Germinal center (tissue), 1 donor: ENCODE results near the gene HDGFL3.
A peak's percentile ranks its signal among the peaks of the same experiment; 100 is the strongest.

Experiments
- DNase-seq: peaks from one replicate; pipeline ENCODE4 v3.0.0; 2012; ENCODE audit warnings: mixed read lengths, low spot score

The HDGFL3 gene

DNA sequence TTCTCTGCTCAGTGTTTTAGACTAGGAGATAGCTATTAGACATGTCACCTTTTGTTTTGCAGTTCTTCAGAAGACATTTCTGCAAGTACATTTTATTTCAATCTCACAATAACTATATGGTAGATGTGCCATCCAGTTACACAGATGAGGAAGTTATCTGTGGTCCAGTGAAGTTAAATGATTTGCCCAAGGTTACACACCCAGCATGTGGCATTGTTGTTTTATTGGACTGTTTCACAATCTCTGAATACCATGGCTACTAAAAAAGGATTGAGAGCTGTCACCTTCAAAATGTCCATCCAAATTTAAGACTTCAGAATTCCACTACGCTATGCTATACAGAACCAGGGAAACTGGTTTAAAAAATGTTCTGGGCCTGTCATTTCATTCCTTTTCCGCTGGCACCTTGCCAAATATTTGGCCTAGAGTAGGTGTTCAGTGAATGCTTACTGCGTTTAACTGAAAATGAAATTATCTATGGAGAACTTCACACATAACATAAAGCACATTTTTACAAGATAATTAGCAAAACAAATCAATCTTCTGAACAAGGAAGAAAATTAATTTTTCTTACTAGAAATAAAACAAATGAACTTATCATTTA, 80.0 kb downstream of the HDGFL3 start:
- no peak for DNase-seq

DNA sequence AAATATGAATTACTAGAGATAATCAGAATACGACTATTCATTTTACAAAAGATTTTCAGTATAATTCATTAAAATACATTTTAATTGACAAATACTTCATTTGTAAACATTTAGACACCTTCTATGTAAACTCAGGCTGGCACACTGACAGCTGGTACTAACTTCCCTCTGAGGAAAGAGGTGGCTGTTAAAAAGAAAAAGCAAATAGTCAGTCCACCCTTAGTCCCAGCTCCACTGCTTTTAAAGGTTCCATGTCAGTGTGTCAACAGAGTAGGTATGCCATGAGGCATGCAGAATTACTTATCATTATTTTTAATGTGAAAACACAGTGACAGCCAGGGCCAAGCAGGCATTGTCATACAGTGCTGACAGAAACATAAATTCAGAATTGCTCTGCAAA, 84.1 kb downstream of the HDGFL3 start:
- DNase-seq = no peak

DNA sequence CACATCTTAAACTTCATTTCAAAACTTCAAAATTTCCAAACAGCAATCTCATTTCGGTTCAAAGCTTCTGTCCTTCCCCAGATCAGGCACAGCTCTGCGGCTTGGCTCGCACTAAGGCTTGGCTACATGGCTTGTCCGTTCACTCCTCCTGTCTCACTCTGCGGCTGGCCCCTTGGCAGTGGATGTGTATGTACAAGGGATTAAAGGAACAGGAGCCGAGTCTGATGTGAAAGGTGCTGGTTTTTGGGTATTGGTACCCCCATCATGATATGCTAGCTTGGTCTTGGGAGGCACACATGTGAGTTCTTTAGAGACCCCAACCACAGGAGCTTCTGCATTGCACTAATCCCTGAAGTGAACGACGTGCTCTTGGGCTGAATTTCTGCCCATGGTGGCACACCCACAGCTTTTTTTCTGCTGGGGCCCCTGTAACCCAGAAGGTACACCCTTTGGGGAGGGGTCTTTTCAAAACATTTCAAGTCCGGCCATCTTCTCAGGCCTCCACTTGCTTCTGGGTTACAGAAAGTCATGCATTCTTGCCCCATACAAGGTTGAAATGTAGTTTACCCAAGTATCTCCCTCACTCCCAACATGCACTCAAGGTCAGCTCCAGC, 87.5 kb downstream of the HDGFL3 start:
- no peak for DNase-seq

GRCh38 chr15:83118968-83119367, 88.7 kb downstream of the HDGFL3 start:
- no peak for DNase-seq

- DNase-seq = no peak
These were observed 89.3 kb downstream of the HDGFL3 start for GRCh38 chr15:83118291-83118827.

DNA sequence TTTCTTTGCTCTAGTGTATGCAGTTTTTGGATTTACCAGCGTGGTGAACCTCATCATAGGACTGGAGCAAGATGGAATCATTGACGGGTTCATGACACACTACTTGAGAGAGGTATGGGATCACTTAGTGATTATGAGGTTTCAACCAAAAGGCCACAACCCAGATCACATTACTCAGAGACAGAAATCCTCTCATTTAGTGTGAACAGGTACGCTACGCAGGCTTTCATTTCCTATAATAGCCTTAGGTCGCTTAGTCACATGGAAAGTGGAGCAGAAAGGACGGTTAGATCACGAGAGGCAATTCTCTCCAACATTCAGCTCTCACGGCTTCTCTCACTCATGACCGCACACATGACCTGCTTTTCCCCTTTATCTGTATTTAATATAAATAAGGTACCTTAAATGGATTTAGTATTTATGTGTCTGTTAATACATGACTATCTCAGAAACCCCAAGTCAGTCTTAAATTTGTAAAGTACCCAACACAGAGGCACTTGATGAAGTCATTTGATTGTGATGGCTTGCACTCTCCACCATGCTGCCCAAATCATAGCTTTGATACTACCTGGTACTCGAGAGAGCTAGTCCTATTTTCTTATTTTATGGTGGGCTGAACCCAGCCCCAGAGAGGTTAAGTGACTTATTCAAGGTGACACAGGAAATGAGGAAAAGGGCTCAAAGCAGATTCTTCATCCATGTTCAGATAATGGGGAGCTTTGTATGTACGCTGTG, 91.6 kb downstream of the HDGFL3 start:
- no peak for DNase-seq

GRCh38 chr15:83115410-83115809, 92.2 kb downstream of the HDGFL3 start:
- DNase-seq = no peak

DNA sequence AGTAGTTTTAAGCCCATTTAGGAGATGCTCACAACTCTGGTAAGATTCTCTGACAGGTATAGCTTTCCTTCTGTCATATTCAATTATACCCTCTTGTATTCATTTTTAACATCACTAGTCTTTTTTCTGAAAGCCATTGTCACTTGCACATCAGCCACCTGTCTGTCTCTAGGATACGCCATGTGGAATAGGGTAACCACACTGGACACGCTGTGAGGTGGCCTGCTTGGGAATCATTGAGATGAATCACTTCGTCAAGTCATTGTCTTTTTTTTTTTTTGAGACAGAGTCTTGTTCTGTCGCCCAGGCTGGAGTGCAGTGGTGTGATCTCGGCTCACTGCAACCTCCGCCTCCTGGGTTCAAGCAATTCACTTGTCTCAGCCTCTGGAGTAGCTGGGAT, 92.8 kb downstream of the HDGFL3 start:
- DNase-seq = no peak

DNA sequence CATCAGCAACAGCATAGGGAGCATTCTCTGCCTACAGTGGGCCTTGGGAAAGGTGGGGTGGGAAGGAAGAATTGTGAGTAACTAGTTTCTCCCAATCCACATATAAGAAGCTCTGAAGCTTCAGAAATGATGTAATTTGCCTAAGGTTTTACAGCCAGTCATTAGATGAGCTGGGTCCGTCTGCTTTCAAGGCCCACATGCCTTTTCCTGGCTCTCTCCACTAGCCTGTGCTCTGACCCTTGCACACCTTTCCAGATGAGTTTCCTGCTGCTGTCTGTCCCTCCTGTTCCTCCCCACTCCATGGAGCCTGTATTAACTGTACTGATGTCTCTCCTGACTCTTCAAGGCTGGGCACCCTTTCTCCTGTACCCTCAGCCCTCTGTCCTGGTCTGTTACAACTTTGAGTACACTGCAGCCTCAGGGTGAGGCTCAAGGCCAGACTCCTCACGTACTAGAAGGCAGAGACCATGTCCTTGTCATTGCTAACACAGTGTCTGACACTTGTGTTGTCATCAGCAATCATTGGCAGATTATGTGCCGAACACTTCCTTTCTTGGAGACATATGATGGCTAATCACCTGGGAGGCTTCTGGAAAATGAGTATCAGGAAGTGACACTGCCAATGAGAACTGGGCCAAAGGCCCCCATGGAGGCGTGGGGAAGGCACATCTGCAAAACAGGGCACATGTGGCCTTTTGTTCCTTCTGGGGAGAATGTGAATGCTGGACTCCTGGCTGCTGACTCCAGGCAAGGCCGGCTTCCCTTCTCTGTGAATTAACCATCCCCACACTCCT, 93.5 kb downstream of the HDGFL3 start:
- DNase-seq = no peak

- DNase-seq = no peak
These were observed 94.7 kb downstream of the HDGFL3 start for GRCh38 chr15:83112956-83113299.

DNA sequence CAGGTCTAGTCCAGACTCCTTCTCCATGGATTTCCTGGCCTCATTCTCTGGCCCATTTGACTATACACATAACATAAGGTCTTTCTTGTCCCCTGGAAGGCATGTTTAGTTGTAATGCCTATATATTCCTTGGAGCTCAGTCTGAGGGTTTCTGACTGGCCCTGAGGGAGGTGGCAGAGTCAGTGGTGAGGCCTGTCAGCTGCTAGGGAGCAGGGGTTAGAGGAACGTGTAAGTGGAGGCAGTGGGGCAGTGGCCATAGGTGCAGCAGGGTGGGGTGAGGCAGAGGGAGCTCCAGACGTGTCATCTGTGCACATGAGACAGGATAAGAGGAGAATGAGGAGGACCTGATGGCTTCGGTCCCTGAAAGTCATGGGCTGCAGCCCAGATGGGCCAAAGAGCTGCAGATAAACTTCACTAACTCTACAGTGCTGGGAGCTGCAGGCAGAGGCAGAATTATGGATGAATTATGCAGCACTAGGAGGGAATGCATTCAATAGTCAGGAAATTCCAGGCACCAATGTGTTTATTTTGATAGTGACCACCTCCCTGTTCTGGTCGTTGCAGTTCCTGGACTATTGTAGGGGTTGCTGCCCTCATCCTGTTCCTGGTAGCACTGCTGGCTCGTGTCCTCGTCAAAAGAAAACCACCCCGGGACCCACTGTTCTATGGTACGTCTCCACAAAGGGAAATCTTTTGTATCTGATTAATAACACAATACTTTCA, 95.2 kb downstream of the HDGFL3 start:
- DNase-seq = no peak

DNA sequence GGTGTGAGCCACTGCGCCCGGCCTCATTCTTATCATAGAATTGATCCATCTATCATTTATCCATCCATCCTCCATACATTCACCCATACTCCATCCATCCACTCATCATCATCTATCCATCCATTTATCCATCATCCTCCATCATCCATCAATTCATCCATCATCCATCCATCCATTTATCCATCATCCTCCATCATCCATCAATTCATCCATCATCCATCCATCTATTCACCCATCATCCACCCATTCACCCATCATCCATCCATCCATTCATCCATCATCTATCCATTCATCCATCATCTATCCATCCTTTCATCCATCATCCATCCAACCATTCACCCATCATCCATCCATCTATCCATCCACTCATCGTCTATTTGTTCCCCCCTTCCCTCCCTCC, 96.5 kb downstream of the HDGFL3 start:
- DNase-seq = no peak

- DNase-seq = no peak
These were observed 97.2 kb downstream of the HDGFL3 start for GRCh38 chr15:83110381-83110780.

DNA sequence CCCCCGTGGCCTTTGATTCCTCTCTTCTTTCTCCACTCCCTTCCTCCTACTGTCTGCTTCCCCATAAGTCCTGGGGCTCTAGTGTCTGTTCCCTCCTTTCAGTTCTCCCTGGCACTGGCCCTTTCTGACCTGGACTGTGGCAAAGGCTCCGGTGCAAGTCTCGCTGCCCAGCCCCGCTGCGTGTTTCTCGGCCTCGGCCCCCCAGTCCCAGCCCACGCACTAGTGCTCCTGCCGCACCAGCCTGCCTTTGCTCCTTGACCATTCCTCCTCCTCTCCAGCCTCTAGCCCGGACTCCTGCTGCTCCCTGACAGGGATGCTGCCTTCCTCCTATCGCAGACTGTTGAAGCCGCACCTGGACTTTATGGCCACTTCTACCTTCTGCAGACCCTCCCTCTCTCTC, 98.1 kb downstream of the HDGFL3 start:
- DNase-seq = no peak

GRCh38 chr15:83108266-83109219, 99.1 kb downstream of the HDGFL3 start:
- peak; percentile 55 for DNase-seq

DNA sequence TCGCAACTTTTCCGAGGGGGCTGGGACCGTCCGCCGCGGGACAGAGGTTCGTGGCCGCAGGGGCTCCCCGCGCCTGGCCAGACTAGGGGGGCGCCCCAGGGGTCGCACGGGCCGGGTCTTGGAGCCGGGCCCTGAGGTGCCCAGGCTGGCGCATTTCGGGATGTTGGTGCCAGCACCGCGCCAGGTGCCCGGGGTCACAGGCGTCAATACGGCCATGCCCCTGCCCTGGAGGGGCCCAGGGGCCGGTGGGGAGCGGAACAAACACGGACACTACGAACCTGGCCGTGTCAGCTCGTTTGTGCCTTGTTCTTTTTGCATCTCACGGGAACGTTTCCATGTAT, 99.8 kb downstream of the HDGFL3 start:
- DNase-seq = no peak

GRCh38 chr15:83106994-83107840, 100.4 kb downstream of the HDGFL3 start, which contains the start of gene TM6SF1:
Gene TM6SF1, plus strand, starts transcription at chr15:83107645. Its CDS starts 36 bp downstream, at chr15:83107681.
- peak; percentile 25 for DNase-seq

GRCh38 chr15:83105440-83105839, 102.2 kb downstream of the HDGFL3 start:
- DNase-seq = no peak

- DNase-seq = no peak
These were observed 103.5 kb downstream of the HDGFL3 start for GRCh38 chr15:83104141-83104540.

- DNase-seq = no peak
These were observed 105.3 kb downstream of the HDGFL3 start for GRCh38 chr15:83102346-83102745.
